ENCODE results near the gene CSNK1E.

Gene CSNK1E

GRCh38 chr22:38316364-38317121 lies 690 bp downstream of the CSNK1E start:
- DNase-seq, result peak; percentile 40
- Mint-ChIP-seq H3K9me3 (no peaks in the 10 kb centered on the region), H3K4me3 (peak overlapping the region; percentile 91), H3K4me1 (peaks cover 49% of the 10 kb centered on the region), H3K27ac (peak overlapping the region; percentile 87), H3K27me3 (no peaks in the 10 kb centered on the region), H3K36me3 (ENCODE audit: low read depth) (peaks cover 12% of the 10 kb centered on the region)
- peak; percentile 25 for ATAC-seq

DNA sequence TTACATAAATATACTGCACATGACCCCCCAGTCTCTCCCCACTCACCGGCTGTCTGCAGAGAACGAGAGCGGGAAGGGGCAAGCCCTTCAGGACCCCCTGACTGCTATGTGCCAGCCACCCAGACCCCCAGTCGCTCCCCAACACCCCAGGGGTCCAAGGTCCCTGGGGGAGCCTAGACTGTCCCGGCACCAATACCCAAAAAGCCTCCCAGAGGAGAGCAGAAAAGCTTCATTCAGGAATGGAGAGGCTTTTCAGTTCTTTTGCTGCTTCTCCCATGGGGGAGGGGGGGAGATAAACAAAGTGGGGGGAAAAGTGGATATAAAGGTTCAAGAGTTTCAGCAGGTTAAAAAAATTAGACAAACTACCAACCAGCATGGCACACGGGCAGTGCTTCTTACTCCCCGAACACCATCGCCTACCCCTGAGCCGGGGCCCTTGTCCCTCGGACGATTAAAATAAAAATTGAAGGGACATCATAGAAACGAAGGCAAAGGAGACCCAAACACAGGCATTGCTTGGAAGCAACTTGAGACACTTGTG lies 1.3 kb downstream of the CSNK1E start:
- H3K4me1 Mint-ChIP-seq, result peaks cover 55% of the 10 kb centered on the region
- no peaks in the 10 kb centered on the region for H3K9me3 Mint-ChIP-seq
- H3K4me3 Mint-ChIP-seq, result peak overlapping the region; percentile 91
- no peaks in the 10 kb centered on the region for H3K27me3 Mint-ChIP-seq
- peak overlapping the region; percentile 87 for H3K27ac Mint-ChIP-seq
- peaks cover 15% of the 10 kb centered on the region for H3K36me3 Mint-ChIP-seq (ENCODE audit: low read depth)
- no peak for DNase-seq
- no peak for ATAC-seq

DNA sequence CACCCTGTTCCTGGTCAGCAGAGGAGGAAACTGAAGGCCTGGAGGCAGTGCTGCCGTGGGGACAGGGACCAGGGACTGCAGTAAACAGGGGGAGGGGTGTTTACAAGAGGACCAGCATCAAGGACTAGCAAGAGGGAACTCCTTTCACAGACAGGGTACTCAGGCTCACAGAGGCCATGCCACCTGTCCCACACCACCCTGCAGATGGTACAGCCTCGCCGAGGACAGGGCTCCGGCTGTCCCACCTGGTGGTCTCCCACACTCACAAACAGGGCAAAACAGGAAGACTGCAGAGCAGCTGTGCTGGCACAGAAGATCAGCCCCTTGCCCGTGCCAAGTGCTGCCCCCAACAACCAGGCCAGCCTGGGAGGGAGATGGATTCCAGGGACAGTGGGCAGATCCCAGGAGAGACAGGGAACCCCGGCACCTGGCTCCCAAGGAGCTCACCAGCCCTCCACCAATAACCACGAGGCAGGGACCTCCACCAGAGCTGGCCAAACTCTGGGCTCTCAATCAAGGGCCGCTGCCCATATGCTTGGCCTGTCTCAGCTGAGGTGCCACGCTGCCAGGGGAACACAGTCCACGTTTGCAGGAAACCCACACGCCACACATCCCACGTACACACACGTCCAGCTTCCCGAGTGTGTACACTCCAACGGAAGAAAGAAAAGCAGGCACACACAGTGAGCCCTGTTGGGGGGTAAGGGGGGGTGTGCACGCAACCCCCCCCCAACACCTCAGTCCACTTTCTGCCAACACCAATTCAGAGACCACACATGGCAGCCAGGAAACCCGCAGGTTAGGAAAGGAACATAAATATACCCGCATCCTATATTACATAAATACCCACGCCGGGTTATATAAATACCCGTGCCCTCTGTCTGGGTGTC lies 2.1 kb downstream of the CSNK1E start:
- Mint-ChIP-seq H3K4me3 (peak overlapping the region; percentile 91), H3K4me1 (peaks cover 59% of the 10 kb centered on the region), H3K9me3 (no peaks in the 10 kb centered on the region), H3K27me3 (no peaks in the 10 kb centered on the region), H3K36me3 (ENCODE audit: low read depth) (peaks cover 15% of the 10 kb centered on the region), H3K27ac (peak overlapping the region; percentile 87)
- DNase-seq (no peak), ATAC-seq (no peak)

DNA sequence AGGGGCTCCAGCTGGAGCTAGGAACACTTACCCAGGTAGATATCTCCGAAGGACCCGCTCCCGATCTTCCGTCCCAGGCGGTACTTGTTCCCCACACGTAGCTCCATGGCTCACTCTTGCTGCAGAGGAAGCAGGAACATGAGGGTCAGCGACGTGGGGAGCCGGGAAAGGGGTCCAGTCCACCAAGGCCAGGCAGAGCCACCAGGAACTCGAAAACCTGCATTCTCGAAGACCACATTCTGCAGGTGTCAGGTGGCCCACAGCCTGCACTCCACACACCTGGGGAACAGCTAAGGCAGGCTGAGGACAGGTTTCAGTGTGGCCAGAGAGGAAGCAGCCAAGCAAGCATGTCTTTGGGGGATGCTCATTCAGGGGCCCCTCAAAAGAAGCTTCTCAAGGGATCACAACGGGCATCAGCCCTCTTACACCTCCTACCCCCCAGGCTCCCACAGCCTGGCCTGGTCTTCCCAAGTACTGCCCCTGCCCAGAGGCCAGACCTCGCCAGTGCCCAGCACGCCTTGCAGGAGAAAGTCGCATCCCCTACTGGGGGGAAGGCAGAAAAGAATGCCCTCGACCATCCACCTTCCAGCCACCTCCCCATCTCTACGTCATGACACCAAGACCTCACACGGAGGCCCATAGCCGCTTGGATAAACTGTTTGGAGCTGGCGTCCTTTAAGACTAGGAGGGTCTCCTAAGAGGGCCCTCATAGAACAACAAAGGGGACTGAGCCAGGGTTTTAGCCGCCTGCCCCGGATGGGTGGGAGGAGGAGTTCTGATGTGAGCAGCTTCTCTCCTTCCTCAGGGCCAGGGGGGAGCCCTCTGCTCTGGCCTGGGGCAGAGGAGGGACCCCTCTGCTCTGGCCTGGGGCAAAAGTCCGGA lies 2.9 kb downstream of the CSNK1E start:
- ATAC-seq (no peak), DNase-seq (no peak)
- H3K4me3 Mint-ChIP-seq, result peak overlapping the region; percentile 91
- peak overlapping the region; percentile 87 for H3K27ac Mint-ChIP-seq
- H3K4me1 Mint-ChIP-seq, result peaks cover 59% of the 10 kb centered on the region
- no peaks in the 10 kb centered on the region for H3K27me3 Mint-ChIP-seq
- H3K36me3 Mint-ChIP-seq (ENCODE audit: low read depth), result peaks cover 15% of the 10 kb centered on the region
- H3K9me3 Mint-ChIP-seq, result no peaks in the 10 kb centered on the region

GRCh38 chr22:38313384-38313955 lies 3.8 kb downstream of the CSNK1E start:
- peaks cover 15% of the 10 kb centered on the region for H3K36me3 Mint-ChIP-seq (ENCODE audit: low read depth)
- peaks cover 59% of the 10 kb centered on the region for H3K4me1 Mint-ChIP-seq
- H3K27me3 Mint-ChIP-seq, result no peaks in the 10 kb centered on the region
- no peaks in the 10 kb centered on the region for H3K9me3 Mint-ChIP-seq
- peak overlapping the region; percentile 91 for H3K4me3 Mint-ChIP-seq
- no peak for DNase-seq
- ATAC-seq, result no peak
- peak overlapping the region; percentile 56 for H3K27ac Mint-ChIP-seq

- H3K4me1 Mint-ChIP-seq, result peaks cover 54% of the 10 kb centered on the region
- no peaks in the 10 kb centered on the region for H3K27me3 Mint-ChIP-seq
- DNase-seq, result no peak
- peaks cover 15% of the 10 kb centered on the region for H3K36me3 Mint-ChIP-seq (ENCODE audit: low read depth)
- no peak for ATAC-seq
- no peak overlapping the region for H3K4me3 Mint-ChIP-seq
- H3K27ac Mint-ChIP-seq, result peak overlapping the region; percentile 56
- H3K9me3 Mint-ChIP-seq, result no peaks in the 10 kb centered on the region
Observed at GRCh38 chr22:38312261-38312800, 4.9 kb downstream of the CSNK1E start.

GRCh38 chr22:38311323-38311620 lies 6.0 kb downstream of the CSNK1E start:
- no peak for DNase-seq
- peaks cover 60% of the 10 kb centered on the region for H3K4me1 Mint-ChIP-seq
- H3K27me3 Mint-ChIP-seq, result no peaks in the 10 kb centered on the region
- no peak overlapping the region for H3K4me3 Mint-ChIP-seq
- peak; percentile 23 for ATAC-seq
- H3K27ac Mint-ChIP-seq, result peak overlapping the region; percentile 52
- no peaks in the 10 kb centered on the region for H3K9me3 Mint-ChIP-seq
- H3K36me3 Mint-ChIP-seq (ENCODE audit: low read depth), result peaks cover 17% of the 10 kb centered on the region

DNA sequence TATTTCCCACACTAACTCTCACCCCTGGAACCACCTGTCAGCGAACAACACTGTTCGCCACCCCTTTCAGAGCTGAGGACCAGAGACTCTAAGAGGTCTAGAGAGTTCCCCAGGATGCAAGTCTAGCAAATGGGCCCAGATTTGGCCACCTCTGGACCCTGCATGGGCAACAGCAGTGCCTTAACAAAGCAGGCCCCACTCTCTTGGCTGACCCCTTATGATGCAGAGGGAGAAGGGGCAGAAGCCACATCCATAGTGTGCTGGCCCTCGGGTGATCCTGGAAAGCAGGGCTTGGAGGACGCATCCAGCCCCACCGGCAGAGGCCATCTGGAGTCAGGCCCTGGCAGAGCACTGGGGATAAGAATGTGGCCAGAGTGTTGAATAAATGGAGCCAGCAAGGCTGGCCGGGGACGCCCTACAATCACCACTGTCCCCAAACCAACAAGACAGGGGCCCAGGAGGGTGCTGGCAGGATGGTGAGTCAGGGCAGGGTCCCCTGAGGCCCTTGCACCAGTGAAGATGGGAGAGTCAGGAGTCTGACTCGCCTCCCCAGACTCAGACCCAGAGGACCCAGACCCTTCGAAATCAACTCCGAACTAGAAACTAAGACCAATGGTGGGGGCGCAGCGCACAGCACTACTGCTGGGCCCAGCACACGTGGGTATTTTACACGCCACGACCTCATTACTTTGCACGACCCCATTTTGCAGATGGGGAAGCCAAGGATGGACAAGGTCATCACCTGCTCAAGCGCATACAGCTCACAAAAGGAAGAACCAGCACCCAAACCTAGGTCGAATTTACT lies 6.5 kb downstream of the CSNK1E start:
- peaks cover 61% of the 10 kb centered on the region for H3K4me1 Mint-ChIP-seq
- H3K27ac Mint-ChIP-seq, result peak overlapping the region; percentile 52
- no peak overlapping the region for H3K4me3 Mint-ChIP-seq
- peak; percentile 2 for ATAC-seq
- H3K36me3 Mint-ChIP-seq (ENCODE audit: low read depth), result peaks cover 20% of the 10 kb centered on the region
- no peak for DNase-seq
- H3K27me3 Mint-ChIP-seq, result no peaks in the 10 kb centered on the region
- no peaks in the 10 kb centered on the region for H3K9me3 Mint-ChIP-seq

- peaks cover 61% of the 10 kb centered on the region for H3K4me1 Mint-ChIP-seq
- no peak for ATAC-seq
- no peaks in the 10 kb centered on the region for H3K27me3 Mint-ChIP-seq
- no peak overlapping the region for H3K4me3 Mint-ChIP-seq
- DNase-seq, result no peak
- H3K27ac Mint-ChIP-seq, result no peak overlapping the region
- peaks cover 23% of the 10 kb centered on the region for H3K36me3 Mint-ChIP-seq (ENCODE audit: low read depth)
- no peaks in the 10 kb centered on the region for H3K9me3 Mint-ChIP-seq
Observed at GRCh38 chr22:38309614-38310517, 7.4 kb downstream of the CSNK1E start.

DNA sequence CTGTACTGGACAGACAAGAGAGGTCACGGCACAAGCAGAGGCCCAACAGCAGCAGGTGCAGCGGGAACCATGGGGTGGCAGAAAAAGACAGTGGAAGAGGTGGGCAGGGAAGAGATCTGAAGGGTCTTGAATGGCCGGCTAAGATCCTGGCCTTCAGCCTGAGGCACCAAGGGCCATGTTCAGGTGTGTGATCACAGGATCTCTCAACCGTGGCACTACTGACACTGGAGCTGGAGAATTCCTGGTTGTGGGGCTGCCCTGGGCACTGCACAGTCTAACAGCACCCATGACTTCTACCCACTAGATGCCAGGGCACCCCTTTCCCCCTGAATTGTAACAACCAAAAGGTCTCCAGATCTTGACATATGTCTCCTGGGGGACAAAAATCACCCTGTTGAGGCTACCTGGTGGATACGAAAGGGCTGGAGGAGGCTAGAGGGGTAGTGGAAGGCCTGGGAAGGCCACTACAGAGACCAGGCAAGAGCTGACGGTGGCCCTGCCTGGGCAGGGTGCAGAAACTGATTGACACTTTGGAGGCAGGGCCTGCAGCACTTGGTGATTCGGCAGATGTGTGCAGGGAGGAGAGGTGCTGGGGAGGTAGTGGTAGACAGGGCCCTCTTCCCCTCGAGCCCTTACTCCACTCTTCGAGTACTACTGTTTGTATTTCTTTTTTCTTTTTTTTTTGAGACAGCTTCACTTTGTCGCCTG lies 8.3 kb downstream of the CSNK1E start:
- H3K27ac Mint-ChIP-seq, result no peak overlapping the region
- H3K4me3 Mint-ChIP-seq, result no peak overlapping the region
- peaks cover 25% of the 10 kb centered on the region for H3K36me3 Mint-ChIP-seq (ENCODE audit: low read depth)
- H3K4me1 Mint-ChIP-seq, result peaks cover 58% of the 10 kb centered on the region
- H3K27me3 Mint-ChIP-seq, result no peaks in the 10 kb centered on the region
- no peaks in the 10 kb centered on the region for H3K9me3 Mint-ChIP-seq
- DNase-seq (no peak), ATAC-seq (no peak)

- ATAC-seq (peak; percentile 63), DNase-seq (no peak)
- H3K27me3 Mint-ChIP-seq, result no peaks in the 10 kb centered on the region
- H3K4me1 Mint-ChIP-seq, result peaks cover 28% of the 10 kb centered on the region
- H3K9me3 Mint-ChIP-seq, result no peaks in the 10 kb centered on the region
- H3K36me3 Mint-ChIP-seq (ENCODE audit: low read depth), result peaks cover 25% of the 10 kb centered on the region
- peak overlapping the region; percentile 28 for H3K4me3 Mint-ChIP-seq
- peak overlapping the region; percentile 84 for H3K27ac Mint-ChIP-seq
Observed at GRCh38 chr22:38305471-38306448, 11.5 kb downstream of the CSNK1E start.

Measured in activated naive CD8-positive, alpha-beta T cell treated with anti-CD3 and anti-CD28 coated beads, Interleukin-2, amount 50 U/mL, for 24 hours (primary cell).